HG03066 (cell line): ENCODE measurements around the gene PTGES.

ENCODE experiments used
- ATAC-seq: cut with Tn5 transposase; IDR thresholded peaks from one replicate; pipeline ENCODE4 v1.9.1; 2021; ENCODE audit warnings: low read depth; ENCODE audit not compliant: unreplicated experiment

PTGES gene

DNA sequence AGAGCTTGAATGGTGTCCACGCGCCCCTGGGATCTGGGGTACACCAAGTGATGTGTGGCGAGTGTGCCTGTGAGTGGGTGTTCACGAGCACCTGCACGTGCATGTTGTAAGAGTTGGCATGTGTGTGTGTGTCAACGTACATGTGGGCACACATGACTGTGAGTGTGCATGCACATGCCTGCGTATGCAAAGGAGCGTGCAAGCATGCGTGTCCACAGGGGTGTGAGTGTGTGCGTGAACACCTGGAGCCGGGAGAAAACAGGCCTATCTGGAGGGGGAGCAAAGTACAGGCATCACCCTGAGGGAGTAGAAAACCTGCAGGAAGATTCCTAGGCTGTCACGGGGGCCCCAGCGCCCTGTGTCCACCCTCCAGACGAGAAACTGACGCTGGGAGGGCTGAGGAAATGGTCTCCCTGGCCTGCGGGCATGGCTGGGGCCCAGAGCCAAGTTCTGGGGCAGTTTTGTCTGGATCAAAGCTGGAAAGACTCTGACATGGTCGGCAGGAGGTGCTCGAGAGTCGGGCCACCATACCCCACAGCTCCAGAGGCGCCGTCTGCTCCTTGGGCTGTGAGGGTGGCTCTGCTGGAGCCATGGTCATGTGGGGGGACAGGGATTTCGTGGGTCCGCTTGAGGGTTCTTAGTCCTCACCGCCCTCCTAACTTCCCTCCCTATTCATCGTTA, 31.8 kb downstream of the PTGES start:
- no peak for ATAC-seq

GRCh38 chr9:129720181-129720864, 32.5 kb downstream of the PTGES start:
- no peak for ATAC-seq

DNA sequence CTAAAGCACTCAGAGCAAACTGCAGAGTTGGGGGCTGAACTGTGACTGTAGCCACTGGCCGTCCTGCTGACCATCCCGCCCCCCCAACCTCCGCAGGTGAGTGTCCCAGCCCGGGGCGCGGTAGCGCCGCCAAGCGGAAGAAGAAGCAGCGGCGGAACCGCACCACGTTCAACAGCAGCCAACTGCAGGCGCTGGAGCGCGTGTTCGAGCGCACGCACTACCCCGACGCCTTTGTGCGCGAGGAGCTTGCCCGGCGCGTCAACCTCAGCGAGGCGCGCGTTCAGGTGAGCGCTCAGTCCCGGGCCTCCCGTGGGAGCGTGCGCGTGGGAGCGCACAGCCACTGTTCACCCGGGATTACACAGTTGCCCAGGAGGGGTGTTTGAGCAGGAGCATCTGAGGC, 33.7 kb downstream of the PTGES start:
- no peak for ATAC-seq

DNA sequence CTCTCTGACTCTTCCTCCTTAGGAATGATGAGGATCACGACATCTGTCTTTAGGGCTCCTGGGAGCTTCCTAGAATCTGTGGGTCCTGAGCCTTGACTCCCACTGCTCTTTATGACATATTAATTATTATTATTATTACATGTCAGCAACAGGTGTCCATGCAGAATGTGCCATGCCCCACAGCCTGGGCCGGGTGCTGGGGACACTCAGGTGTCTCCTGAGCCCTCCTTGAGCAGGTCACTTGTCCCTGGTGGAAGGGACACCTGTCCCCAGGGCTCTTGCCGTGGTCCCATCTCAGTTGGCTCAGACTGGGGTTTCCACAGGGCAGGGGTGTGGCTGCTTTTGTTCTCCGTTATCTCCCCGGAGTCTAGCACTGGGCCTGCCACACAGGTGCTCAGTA, 34.2 kb downstream of the PTGES start:
- ATAC-seq = no peak

GRCh38 chr9:129717991-129718390, 34.9 kb downstream of the PTGES start:
- no peak for ATAC-seq

DNA sequence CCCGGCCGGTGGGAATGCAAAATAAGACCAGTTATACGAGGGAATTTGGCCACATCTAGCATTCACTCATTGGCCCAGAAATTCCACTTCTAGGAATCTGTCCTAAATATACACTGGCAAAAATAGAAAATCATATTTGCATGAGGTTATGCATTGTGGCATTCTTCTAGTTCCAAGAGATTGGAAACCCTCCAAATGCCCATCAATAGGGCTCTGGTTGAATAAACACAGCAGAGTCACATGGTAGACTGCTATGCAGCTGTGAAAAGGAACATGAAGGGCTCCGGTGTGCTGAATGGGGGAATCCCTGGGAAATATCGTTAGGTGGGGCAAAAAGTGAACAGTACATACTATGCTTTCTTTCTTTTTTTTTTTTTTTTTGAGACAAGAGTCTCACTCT, 36.8 kb downstream of the PTGES start:
- no peak for ATAC-seq

GRCh38 chr9:129714511-129715061, 38.3 kb downstream of the PTGES start:
- no peak for ATAC-seq

DNA sequence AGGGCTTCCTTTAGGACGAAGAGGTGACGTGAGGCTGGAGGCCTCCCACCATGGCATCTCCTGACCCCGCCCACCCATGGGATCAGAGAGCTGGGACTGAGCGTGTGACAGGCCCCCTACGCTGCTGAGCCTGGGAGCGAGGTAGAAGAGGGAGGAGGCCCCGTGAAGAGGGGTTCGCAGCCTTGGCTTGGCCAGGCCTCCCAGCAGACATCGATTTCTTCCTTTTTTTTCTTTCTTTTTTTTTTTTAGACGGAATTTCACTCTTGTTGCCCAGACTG, 39.5 kb downstream of the PTGES start:
- no peak for ATAC-seq

DNA sequence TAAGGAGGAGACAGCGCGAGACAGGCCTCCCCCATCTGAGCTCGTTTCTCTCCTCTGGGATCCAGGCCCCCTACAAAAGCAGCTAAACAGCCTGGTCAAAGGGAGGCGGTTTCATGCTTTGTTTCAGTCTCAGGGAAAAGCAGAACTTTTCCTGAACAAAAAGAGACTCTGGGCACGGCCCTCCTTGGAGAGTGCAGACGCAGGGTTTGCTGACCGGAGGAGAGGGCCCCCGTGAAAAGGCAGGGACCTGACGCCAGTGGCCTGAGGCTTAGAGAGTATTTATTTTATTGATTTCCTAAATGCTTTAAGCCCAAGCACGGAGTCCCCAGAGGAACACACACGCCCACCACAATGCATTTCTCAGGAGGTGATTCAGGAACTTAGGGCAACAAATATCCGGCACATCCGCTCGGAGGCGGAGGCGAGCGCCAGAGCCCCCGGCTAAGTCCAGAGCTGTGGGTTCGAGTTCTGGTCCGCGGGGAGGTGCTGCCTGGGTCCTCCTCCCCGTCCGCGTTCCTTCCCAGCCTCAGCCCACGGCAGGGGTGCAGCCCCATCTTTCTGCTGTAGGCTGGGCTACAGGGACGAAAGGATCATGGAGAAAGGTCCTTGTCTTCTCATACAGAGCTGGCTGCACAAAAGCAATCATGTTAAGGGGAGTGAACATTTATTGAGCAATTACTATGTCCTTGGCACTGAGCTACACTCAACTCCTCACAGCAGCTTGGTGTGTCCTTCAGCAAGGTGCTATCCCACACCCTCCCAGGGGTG, 40.0 kb downstream of the PTGES start:
- ATAC-seq = no peak

GRCh38 chr9:129710169-129710453, 42.7 kb downstream of the PTGES start:
- ATAC-seq = no peak

DNA sequence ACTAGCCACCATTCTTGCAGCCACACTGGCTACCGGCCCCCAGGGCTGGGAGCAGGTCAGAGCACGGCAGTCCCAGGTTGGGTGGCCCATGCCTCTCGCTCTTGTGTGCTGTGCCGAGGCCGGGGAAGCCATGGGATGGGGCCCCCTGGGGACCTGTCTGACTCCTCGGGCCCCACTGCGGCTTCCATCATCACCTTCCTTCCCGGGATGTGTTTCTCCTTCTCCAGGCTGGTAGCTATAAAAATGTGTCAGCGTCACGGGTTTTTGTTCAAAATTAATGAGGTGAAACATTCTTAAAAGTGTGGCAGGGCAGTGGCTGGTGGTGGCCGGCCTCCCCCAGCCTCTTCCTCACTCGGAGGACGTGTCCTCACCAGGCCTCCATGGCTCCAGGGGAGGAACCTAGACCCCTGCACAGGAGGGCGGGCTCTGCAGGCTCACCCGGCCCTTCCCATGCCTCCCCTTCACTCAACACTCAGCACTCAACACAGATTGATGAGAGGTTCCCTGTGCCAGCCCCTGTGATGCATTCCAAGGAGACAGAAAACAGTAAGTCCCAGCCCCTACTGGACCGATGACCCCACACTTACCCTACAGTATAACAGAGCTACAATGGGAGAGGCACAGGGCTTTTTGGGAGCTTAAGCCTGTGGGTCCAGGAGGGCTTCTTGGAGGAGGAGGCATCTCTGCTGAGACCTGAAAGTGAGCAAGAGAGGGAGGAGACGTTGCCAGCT, 43.2 kb downstream of the PTGES start:
- no peak for ATAC-seq

- no peak for ATAC-seq
Observed at GRCh38 chr9:129708793-129709192, 44.0 kb downstream of the PTGES start.

DNA sequence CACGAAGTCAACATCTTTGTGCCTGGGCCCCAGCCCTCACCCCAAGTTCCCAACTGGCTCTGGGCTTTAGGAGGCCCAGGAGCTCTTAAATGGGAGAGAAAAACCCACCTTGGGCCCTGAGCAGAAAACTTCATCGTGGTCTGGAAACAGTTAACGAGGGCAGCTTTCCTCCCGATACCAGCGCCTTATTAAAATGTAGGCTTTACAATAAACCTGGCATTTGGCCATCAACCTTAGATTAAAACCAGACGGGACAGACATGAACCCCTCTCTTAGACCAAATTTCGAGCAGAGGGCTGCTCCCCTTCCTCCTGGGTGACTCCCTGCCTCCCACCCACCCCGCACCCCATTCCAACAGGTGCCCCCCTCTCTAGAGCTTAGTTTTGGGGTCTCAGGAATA, 48.0 kb downstream of the PTGES start:
- no peak for ATAC-seq

- no peak for ATAC-seq
Observed at GRCh38 chr9:129703667-129704355, 49.0 kb downstream of the PTGES start.

GRCh38 chr9:129702589-129703520, 50.0 kb downstream of the PTGES start:
- no peak for ATAC-seq

DNA sequence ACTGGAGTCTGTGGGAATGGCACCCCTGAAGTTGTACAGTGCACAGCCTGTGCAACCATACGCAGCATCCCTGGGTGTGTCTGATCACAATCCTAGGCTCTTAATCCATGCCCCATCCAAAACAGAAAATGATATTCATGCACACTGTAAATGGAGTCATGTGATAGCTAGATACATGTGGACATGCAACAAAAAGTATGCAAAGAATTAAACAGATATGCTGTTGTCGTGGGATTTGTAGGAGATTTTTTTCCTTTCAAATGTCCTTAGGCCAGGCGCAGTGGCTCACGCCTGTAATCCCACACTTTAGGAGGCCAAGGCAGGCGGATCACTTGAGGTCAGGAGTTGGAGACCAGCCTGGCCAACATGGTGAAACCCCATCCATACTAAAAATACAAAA, 51.3 kb downstream of the PTGES start:
- ATAC-seq = no peak

GRCh38 chr9:129701054-129701453, 51.8 kb downstream of the PTGES start:
- no peak for ATAC-seq

DNA sequence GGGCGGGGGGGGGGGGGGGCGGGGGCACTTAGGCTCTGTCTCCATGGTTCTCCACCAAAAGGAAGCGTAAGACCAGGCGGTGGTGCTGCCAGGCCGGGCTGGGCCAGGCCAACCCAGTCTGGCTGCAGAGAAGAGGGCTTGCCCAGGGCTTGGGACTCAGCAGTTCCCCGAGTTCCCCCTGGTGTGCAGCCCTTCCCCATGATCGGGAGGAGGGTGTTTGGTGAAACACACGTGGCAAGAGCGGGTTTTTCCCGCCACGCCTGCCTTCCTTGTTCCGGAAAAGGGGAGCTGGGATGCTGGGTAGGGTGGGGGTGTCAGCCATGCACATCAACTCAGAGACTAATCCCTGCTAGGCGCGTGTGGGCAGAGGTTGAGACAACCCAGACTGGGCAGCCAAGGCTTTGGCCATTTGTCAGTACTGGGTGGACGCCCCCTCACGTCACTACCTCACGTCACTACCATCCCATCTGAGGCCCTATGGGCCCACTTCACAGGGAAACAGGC, 54.5 kb downstream of the PTGES start:
- ATAC-seq = no peak

GRCh38 chr9:129697656-129698253, 55.1 kb downstream of the PTGES start:
- no peak for ATAC-seq
